Adrenal gland (tissue), 12 donors: ENCODE data around the gene IL18BP. TPM values are rescaled to one million over a fixed set of nuclear protein-coding genes. Genes with fewer than 3 reads are reported as not detected.

Experiments used
- DNase-seq, 7 donors: peaks; one replicate each; pipeline ENCODE4 v3.0.0-alpha.2; 2019 to 2020
- H3K27ac ChIP-seq, 5 donors: fragments of 200-600 bp; sonication (generic) in 4 of 5; 1 replicate in 3 of 5; 2 replicates in 2 of 5; pipeline versions ENCODE4 v1.5.1 to v1.8.0; 2016 to 2020; ENCODE audit warnings: mild to moderate bottlenecking in 1 of 5
- H3K27me3 ChIP-seq: fragments of 200-600 bp; 2 replicates; pipeline ENCODE4 v1.8.0; 2021
- H3K36me3 ChIP-seq, 2 donors: fragments of 200-600 bp; replicated peaks in 1 of 2; 1 replicate in 1 of 2; 2 replicates in 1 of 2; pipeline versions ENCODE4 v1.5.1 to v1.8.0; 2018 to 2022
- H3K4me1 ChIP-seq, 2 donors: fragments of 200-600 bp; replicated peaks in 1 of 2; 1 replicate in 1 of 2; 2 replicates in 1 of 2; pipeline versions ENCODE4 v1.5.1 to v1.8.0; 2018 to 2021
- H3K4me3 ChIP-seq, 4 donors: fragments of 200-600 bp; sonication (generic) in 3 of 4; one replicate each; pipeline ENCODE4 v1.5.1; 2016 to 2018
- H3K9me3 ChIP-seq, 3 donors: fragments of 200-600 bp; sonication (generic) in 1 of 3; replicated peaks in 1 of 3; 1 replicate in 2 of 3; 2 replicates in 1 of 3; pipeline versions ENCODE4 v1.5.1 to v1.8.0; 2016 to 2021
- CTCF ChIP-seq, 6 experiments: fragments of 450-650 bp in 4 of 6; fragments of 200-600 bp in 2 of 6; sonication (generic) in 1 of 6; IDR thresholded peaks; 1 replicate in 5 of 6; 2 replicates in 1 of 6; pipeline versions ENCODE4 v1.5.1 to v1.8.0; 2016 to 2021; ENCODE audit warnings: antibody characterized with exemption in 6 of 6, mild to moderate bottlenecking in 2 of 6, moderate library complexity in 1 of 6
- POLR2A ChIP-seq, 2 donors: fragments of 450-650 bp; IDR thresholded peaks; one replicate each; pipeline ENCODE4 v1.6.1; 2017; ENCODE audit warnings: antibody characterized with exemption in 2 of 2, mild to moderate bottlenecking in 2 of 2, moderate library complexity in 1 of 2
- WGBS, 4 donors: extraction: QIAGEN DNeasy Blood & Tissue Kit in 2 of 4; methylation state at CpG; one replicate each; pipeline versions ENCODE4 v1.1.5 to v1.1.7; 2013 to 2017; 5-methylcytosine and 5-hydroxymethylcytosine counted together
- intact Hi-C, 2 donors: fragments of 100-400 bp; cut with DNase I; formaldehyde crosslinking; loops; one replicate each; pipeline versions ENCODE4 v1.14.1 to v1.15.0; 2022 to 2023
- polyA plus RNA-seq, 3 donors: library from polyadenylated mRNA; stranded (reverse); fragments of 200-250 nt in 2 of 3; fragments of 350-450 nt in 1 of 3; fragmentation: Illumina TruSeq in 1 of 3; extraction: RNeasy Lipid Tissue Mini Kit (QIAGEN cat#74804) in 1 of 3; gene quantifications; one replicate each; pipeline ENCODE4 v1.2.3, GENCODE V29; 2013 to 2014
- total RNA-seq, 9 donors: library from RNA; depleted of rRNA in 4 of 9; stranded (reverse); fragments of >200 nt in 4 of 9; fragments of 120-200 nt in 1 of 9; fragmentation: NEBNext Ultra II Directional in 1 of 9; extraction: Animal tissue kit (Norgen Biotek cat#: 25700) in 1 of 9; gene quantifications; one replicate each; pipeline versions ENCODE4 v1.1.0 to v1.2.4, GENCODE V29; 2013 to 2023
- donor health status: healthy with polysubstance abuse.
- donor health status: Bipolar disorder and iron deficiency.
- donor health status: DM: yes; HTN: yes; CAD: no.
- donor health status: DM: no; HTN: no; CAD: no.
- donor health status: DM: no; HTN: no; CAD: no.
- donor health status: DM: yes; HTN: yes; CAD: no.

The IL18BP gene
- total and polyA plus RNA-seq, 12 donors = 3.2 to 41.2 (median 11.4) TPM

GRCh38 chr11:71955898-71956456 is 42.7 kb upstream of the IL18BP start:
- Histone ChIP-seq H3K27ac (no peak overlapping the region), H3K4me1 (no peaks in the 10 kb centered on the region), H3K9me3 (no peaks in the 10 kb centered on the region), H3K4me3 (no peak overlapping the region), H3K36me3 (no peaks in the 10 kb centered on the region), H3K27me3 (no peaks in the 10 kb centered on the region)
- DNase-seq = no peak
- TF ChIP-seq CTCF (IDR thresholded peaks at IDR 0.05) (no peak), POLR2A (IDR thresholded peaks at IDR 0.05) (no peak)
- WGBS, 4 donors = 23 to 51% (median 31%) methylated on average over 3 of the region's 3 CpGs
- intact Hi-C loops = no loop called here

- Histone ChIP-seq H3K36me3 (no peaks in the 10 kb centered on the region), H3K4me1 (peaks cover 0 to 13% of the 10 kb centered on the region in 2 donors), H3K4me3 (peak overlapping the region in 1 of 4 donors; percentile 10), H3K9me3 (no peaks in the 10 kb centered on the region), H3K27me3 (no peaks in the 10 kb centered on the region), H3K27ac (peak overlapping the region in 2 of 5 donors; percentile 67 to 72)
- intact Hi-C loops = no loop called here
- no peak for DNase-seq
- 19 to 38% (median 34%) methylated on average over 2 of the region's 2 CpGs for WGBS, 4 donors
- TF ChIP-seq POLR2A (IDR thresholded peaks at IDR 0.05) = no peak
- TF ChIP-seq CTCF (IDR thresholded peaks at IDR 0.05) = no peak
Observed at GRCh38 chr11:71962428-71963038, 36.2 kb upstream of the IL18BP start.

GRCh38 chr11:71963468-71963867 is 35.2 kb upstream of the IL18BP start:
- peak overlapping the region in 2 of 5 donors; percentile 25 to 67 for H3K27ac ChIP-seq
- no peaks in the 10 kb centered on the region for H3K36me3 ChIP-seq
- TF ChIP-seq POLR2A (IDR thresholded peaks at IDR 0.05) (no peak), CTCF (IDR thresholded peaks at IDR 0.05) (no peak)
- H3K27me3 ChIP-seq = no peaks in the 10 kb centered on the region
- no peak for DNase-seq
- no peaks in the 10 kb centered on the region for H3K9me3 ChIP-seq
- 89 to 95% (median 92%) methylated on average over 8 of the region's 8 CpGs for WGBS, 4 donors
- no peak overlapping the region for H3K4me3 ChIP-seq
- peaks cover 0 to 13% of the 10 kb centered on the region in 2 donors for H3K4me1 ChIP-seq
- intact Hi-C loops = no loop called here

- no peak for DNase-seq
- Histone ChIP-seq H3K4me3 (no peak overlapping the region), H3K36me3 (peaks cover 0 to 1% of the 10 kb centered on the region in 2 donors), H3K27ac (no peak overlapping the region), H3K9me3 (no peaks in the 10 kb centered on the region), H3K4me1 (peaks cover 0 to 13% of the 10 kb centered on the region in 2 donors), H3K27me3 (no peaks in the 10 kb centered on the region)
- WGBS, 4 donors = 91 to 97% (median 95%) methylated on average over 4 of the region's 4 CpGs
- intact Hi-C loops = no loop called here
- TF ChIP-seq POLR2A (IDR thresholded peaks at IDR 0.05) = no peak
- TF ChIP-seq CTCF (IDR thresholded peaks at IDR 0.05) = no peak
Observed at GRCh38 chr11:71964641-71965040, 34.1 kb upstream of the IL18BP start.
